ENCODE data around the gene GPR161.

DNA sequence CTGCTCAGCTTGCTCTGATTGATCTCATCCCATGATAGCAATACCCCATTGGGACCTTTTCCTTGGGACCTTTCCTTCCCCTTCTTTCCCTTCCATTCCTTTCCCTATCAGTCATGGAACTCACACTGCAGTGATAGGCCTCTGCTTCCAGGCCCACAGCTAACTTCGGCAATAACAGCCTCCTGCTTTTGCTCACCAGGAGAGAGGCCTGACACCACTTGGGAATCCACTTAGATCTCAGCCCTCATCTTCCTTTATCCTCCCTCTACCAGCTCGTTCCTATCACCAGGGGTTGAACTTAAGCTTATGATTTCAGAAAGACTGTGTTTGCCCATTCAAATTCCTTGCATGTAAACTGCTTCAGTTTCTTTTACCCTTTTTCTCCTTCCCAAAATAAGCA is 31.1 kb upstream of the GPR161 start:
- no peak for TF ChIP-seq POLR2AphosphoS5 (IDR thresholded peaks at IDR 0.05)
- no peak for TF ChIP-seq EP300 (IDR thresholded peaks at IDR 0.05)
- TF ChIP-seq, protein P1, sequence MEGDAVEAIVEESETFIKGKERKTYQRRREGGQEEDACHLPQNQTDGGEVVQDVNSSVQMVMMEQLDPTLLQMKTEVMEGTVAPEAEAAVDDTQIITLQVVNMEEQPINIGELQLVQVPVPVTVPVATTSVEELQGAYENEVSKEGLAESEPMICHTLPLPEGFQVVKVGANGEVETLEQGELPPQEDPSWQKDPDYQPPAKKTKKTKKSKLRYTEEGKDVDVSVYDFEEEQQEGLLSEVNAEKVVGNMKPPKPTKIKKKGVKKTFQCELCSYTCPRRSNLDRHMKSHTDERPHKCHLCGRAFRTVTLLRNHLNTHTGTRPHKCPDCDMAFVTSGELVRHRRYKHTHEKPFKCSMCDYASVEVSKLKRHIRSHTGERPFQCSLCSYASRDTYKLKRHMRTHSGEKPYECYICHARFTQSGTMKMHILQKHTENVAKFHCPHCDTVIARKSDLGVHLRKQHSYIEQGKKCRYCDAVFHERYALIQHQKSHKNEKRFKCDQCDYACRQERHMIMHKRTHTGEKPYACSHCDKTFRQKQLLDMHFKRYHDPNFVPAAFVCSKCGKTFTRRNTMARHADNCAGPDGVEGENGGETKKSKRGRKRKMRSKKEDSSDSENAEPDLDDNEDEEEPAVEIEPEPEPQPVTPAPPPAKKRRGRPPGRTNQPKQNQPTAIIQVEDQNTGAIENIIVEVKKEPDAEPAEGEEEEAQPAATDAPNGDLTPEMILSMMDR (IDR thresholded peaks at IDR 0.05): no peak
- TF ChIP-seq POLR2A (IDR thresholded peaks at IDR 0.05): no peak
